Ovary (tissue), 3 donors: ENCODE measurements around the gene VEGFB.

ENCODE experiments used
- CTCF ChIP-seq, 3 donors: fragments of 450-650 bp in 2 of 3; fragments of 200-600 bp in 1 of 3; IDR thresholded peaks; one replicate each; pipeline versions ENCODE4 v1.5.1 to v1.8.0; 2016 to 2022; ENCODE audit warnings: antibody characterized with exemption in 3 of 3, mild to moderate bottlenecking in 1 of 3
- EP300 ChIP-seq: sonication (generic); formaldehyde crosslinking; IDR thresholded peaks from one replicate; pipeline ENCODE4 v1.6.1; 2017; ENCODE audit warnings: antibody characterized with exemption
- POLR2A ChIP-seq: fragments of 450-650 bp; IDR thresholded peaks from one replicate; pipeline ENCODE4 v1.6.1; 2017; ENCODE audit warnings: antibody characterized with exemption, mild to moderate bottlenecking, moderate library complexity
- donor health status: DM: no; HTN: no; CAD: no.

DNA sequence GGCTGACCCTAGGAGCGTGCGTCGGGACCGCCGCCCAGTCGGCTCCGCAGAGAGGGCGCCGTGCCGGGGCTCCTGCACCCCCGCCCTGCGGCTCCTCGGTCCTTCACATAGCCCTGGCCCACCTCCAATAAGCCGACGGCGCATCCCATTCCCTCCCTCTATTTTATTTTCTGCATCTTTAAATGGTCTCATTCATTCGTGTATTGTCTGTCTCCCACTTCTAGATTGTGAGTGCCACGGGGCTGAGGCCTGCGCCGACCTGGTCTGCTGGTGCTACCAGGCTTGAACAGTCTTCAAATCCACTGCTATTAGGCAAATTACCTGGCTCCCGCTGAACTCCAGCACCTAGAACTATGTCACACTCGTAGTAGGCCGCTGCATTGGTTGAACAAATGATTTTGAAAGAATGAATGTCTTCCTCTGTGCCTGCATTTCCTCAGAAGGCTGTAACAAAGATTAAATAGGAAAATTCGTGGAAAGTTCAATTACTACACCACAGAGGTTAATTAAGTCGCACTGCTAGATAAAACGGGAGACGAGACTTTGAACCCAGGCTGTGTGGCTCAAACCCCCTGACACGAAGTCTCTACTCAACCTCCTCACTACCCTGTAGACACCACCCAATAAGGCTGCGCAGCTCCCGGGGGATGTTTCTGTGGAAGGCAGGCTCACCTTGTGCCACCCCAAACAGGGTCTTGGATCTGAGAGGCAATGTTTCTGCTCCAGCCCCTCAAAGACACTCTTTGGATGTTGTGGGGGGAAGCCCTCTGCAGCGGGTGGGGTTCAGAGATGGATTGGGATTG, 13.5 kb downstream of the VEGFB start:
- TF ChIP-seq CTCF (IDR thresholded peaks at IDR 0.05) (no peak), POLR2A (no peak), EP300 (no peak)
